GM21423 (cell line): Measurements from ENCODE around the gene CDY2B.
"Not testable (repeated sequence)": the region's sequence is repeated elsewhere in the genome, so short reads cannot be mapped to it uniquely, and the experiment has no call there.

Experiments
- ATAC-seq: cut with Tn5 transposase; IDR thresholded peaks from one replicate; pipeline ENCODE4 v1.9.1; 2021; ENCODE audit warnings: mild to moderate bottlenecking, moderate library complexity; ENCODE audit not compliant: unreplicated experiment

The CDY2B gene

GRCh38 chrY:17880120-17880519 is at the start of gene CDY2B:
CDY2B (minus strand) TSS chrY:17880220; CDS start chrY:17879892, 328 bp downstream.
- ATAC-seq: not testable (repeated sequence)

GRCh38 chrY:17908009-17908408 is 28.0 kb upstream of the CDY2B start:
- not testable (repeated sequence) for ATAC-seq

GRCh38 chrY:17907351-17907750 is 27.3 kb upstream of the CDY2B start:
- not testable (repeated sequence) for ATAC-seq

- not testable (repeated sequence) for ATAC-seq
Measured at GRCh38 chrY:17881697-17882096, 1.7 kb upstream of the CDY2B start.

- not testable (repeated sequence) for ATAC-seq
Measured at GRCh38 chrY:17876767-17877166, 3.3 kb downstream of the CDY2B start.

- ATAC-seq: not testable (repeated sequence)
Measured at GRCh38 chrY:17875401-17875800, 4.6 kb downstream of the CDY2B start.

GRCh38 chrY:17871194-17871903 is 8.7 kb downstream of the CDY2B start:
- ATAC-seq: not testable (repeated sequence)

- ATAC-seq: not testable (repeated sequence)
Measured at GRCh38 chrY:17870737-17871136, 9.3 kb downstream of the CDY2B start.

- not testable (repeated sequence) for ATAC-seq
Measured at GRCh38 chrY:17867850-17868249, 12.2 kb downstream of the CDY2B start.

GRCh38 chrY:17860634-17861033 is 19.4 kb downstream of the CDY2B start:
- ATAC-seq: not testable (repeated sequence)

- ATAC-seq: not testable (repeated sequence)
Measured at GRCh38 chrY:17856963-17857848, 22.8 kb downstream of the CDY2B start.

- ATAC-seq: not testable (repeated sequence)
Measured at GRCh38 chrY:17856508-17856907, 23.5 kb downstream of the CDY2B start.

GRCh38 chrY:17849131-17849530 is 30.9 kb downstream of the CDY2B start:
- not testable (repeated sequence) for ATAC-seq

- not testable (repeated sequence) for ATAC-seq
Measured at GRCh38 chrY:17832149-17832548, 47.9 kb downstream of the CDY2B start.
